ENCODE results near the gene MPL. TPM values are rescaled to one million over a fixed set of nuclear protein-coding genes. Genes with fewer than 3 reads are reported as not detected.

MPL gene
- total and polyA plus RNA-seq, 2 of the 13 experiments (the other 11 are each of a cell fraction or from before 2014, with no cell fraction given): not detected

- TF ChIP-seq DBP (CRISPR knock-in tag; IDR thresholded peaks at IDR 0.05; ENCODE audit: not compliant biosample characterization) (no peak), DPF2 (CRISPR knock-in tag; IDR thresholded peaks at IDR 0.05; ENCODE audit: borderline replicate concordance, low read depth) (no peak), ZNF609 (CRISPR knock-in tag; IDR thresholded peaks at IDR 0.05; ENCODE audit: borderline replicate concordance) (no peak), JUND (CRISPR knock-in tag; IDR thresholded peaks at IDR 0.05) (0 out of 2 replicates have a peak, but pooled peaks have one; percentile 27), DMTF1 (CRISPR knock-in tag; IDR thresholded peaks at IDR 0.05) (no peak), AHDC1 (CRISPR knock-in tag; IDR thresholded peaks at IDR 0.05; ENCODE audit: borderline replicate concordance) (no peak), ZSCAN21 (CRISPR knock-in tag; IDR thresholded peaks at IDR 0.05; ENCODE audit: borderline replicate concordance) (0 out of 2 replicates have a peak, but pooled peaks have one; percentile 55), TFDP2 (CRISPR knock-in tag; IDR thresholded peaks at IDR 0.05) (no peak), YEATS4 (CRISPR knock-in tag; IDR thresholded peaks at IDR 0.05; ENCODE audit: borderline replicate concordance) (peak; percentile 40; the same call in 1 of the 2 replicates), ZNF724P (CRISPR knock-in tag; IDR thresholded peaks at IDR 0.05; ENCODE audit: borderline replicate concordance) (0 out of 2 replicates have a peak, but pooled peaks have one; percentile 1), KLF15 (CRISPR knock-in tag; IDR thresholded peaks at IDR 0.05; ENCODE audit: borderline replicate concordance) (0 out of 2 replicates have a peak, but pooled peaks have one; percentile 15)
Observed at GRCh38 chr1:43367026-43367903, 29.6 kb downstream of the MPL start (continued).

Data from HepG2 (cell line).